GM21367 (cell line): ENCODE data around the gene ACADSB.
A peak's percentile ranks its signal among the peaks of the same experiment; 100 is the strongest.

Source experiments
- ATAC-seq: cut with Tn5 transposase; IDR thresholded peaks from one replicate; pipeline ENCODE4 v1.9.1; 2021; ENCODE audit not compliant: unreplicated experiment

The ACADSB gene

DNA sequence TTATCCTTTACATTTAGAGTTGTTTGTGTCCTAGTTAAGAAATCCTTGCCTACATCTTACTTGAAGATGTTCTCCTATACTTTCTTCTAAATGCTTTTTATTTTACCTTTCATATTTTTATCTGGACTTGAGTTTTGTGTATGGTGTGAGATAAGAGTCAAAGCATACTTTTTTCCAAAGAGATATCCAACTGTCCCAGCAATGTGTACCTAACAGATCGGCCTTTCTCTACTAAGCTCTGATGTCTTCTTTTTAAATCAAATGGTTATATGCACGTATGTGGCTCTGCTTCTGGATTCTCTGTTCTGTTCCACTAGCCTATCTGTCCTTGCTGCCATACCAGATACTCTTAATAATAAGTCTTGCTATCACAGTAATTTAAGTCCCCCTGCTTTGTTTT lies 7.4 kb upstream of the ACADSB start:
- no peak for ATAC-seq

GRCh38 chr10:123004298-123004697 lies 4.5 kb upstream of the ACADSB start:
- no peak for ATAC-seq

- peak; percentile 41 for ATAC-seq
Measured at GRCh38 chr10:123007558-123008354, 1.1 kb upstream of the ACADSB start.

DNA sequence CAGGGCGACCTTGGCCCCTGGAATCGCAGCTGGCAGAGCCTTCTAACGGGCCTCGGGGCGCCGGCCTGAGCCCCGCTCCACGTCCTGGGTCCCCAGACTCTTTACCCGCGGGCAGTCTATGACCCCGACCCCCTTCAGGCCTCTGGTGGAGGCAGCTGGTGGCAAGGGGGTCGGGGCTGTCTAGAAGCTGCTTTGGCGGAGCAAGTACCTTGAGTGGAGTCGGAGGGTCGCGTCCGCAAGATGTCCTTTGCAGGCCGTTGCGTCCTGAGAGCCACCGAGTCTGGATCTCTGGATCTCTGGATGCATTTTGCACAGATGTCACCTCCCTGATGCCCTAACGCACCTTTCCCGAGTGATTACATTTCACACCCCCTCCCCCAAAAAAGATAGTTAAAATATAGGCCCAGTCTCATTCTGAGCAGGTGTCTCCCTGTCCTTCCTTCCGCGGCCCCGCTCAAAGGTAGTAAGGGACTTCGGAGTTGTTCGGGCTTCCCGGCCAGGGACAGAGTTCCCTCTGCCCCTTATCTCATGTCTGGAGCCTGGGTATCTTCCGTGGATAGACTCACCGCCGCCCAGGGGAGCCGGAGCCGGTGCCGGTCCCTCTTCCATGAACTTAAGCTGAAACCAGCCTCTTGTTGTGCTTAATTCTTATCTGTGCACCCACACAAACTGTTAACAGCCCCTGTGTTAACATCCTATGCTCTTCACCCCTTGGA lies 457 bp downstream of the ACADSB start:
- ATAC-seq = peak; percentile 26

DNA sequence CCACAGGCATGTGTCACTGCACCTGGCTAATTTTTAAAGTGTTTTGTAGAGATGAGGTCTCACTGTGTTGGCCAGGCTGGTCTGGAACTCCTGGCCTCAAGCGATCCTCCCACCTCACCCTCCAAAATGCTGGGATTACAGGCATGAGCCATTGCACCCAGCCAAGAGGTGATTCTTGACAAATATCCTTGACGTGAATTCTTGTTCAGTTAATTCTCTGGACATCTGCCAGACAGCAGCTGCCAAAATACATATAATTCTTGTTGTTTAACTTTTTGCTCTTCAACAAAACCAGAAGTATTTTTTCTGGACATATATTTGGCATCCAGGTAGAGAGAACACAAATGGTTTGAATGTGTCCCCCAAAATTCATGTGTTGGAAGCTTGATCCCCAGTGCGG lies 3.2 kb downstream of the ACADSB start:
- no peak for ATAC-seq

DNA sequence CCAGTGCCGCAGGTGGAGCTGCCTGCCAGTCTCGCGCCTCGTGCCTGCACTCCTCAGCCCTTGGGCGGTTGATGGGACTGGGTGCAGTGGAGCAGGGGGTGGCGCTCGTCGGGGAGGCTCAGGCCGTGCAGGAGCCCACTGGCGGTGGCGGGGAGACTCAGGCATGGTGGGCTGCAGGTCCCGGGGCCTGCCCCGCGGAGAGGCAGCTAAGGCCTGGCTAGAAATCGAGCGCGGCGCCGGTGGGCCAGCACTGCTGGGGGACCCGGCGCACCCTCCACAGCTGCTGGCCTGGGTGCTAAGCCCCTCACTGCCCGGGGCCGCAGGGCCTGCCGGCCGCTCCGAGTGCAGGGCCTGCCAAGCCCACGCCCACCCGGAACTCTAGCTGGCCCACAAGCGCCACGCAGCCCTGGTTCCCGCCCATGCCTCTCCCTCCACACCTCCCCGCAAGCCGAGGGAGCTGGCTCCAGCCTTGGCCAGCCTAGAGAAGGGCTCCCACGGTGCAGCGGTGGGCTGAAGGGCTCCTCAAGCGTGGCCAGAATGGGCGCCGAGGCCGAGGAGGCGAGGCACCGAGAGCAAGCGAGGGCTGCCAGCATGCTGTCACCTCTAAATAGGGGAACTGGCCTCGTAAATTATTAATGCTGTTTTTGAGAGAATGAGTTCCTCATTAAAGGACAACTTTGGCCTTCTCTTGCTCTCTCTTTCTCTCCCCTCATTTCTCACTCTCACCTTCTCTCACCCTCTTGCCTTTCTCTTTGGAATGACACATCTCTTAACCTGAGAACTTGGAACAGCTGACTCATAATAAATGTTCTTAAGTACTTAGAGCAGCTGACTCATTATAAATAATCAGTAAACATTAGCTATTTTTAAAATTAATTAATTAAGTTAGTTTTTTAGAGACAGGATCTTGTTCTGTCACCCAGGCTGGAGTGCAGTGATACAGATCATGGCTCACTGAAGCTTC lies 4.9 kb downstream of the ACADSB start:
- no peak for ATAC-seq

- ATAC-seq = no peak
Measured at GRCh38 chr10:123014772-123015171, 6.0 kb downstream of the ACADSB start.

DNA sequence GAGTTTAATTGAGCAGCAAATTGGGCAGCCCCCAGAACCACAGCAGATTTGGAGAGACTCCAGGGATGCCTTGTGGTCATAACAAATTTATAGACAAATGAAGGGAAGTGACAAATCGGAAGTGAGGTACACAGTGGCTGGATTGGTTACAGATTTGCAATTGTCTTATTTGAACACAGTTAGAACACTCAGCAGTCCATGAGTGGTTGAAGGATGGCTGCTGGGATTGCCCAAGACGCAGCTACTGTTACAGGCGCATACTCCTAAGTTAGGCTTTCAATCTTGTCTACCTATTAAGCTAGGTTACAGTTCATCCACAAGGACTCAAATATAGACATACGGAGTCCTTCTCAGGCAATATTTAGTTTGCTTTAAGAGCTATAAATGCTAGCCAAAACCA lies 7.4 kb downstream of the ACADSB start:
- no peak for ATAC-seq

- ATAC-seq = no peak
Measured at GRCh38 chr10:123017421-123018165, 8.8 kb downstream of the ACADSB start.

DNA sequence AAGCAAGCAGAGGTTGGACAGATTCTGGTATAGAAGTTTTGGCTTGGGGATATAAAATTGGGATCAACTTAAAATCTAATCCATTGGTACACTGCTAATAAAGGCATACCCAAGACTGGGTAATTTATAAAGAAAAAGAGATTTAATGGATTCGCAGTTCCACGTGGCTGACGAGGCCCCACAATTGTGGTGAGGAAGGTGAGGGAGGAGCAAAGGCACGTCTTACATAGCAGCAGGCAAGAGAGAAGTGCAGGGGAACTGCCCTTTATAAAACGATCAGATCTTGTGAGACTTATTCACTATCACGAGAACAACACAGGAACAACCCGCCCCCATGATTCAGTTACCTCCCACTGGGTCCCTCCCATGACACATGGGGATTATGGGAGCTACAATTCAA lies 9.7 kb downstream of the ACADSB start:
- ATAC-seq = no peak

GRCh38 chr10:123019264-123019663 lies 10.5 kb downstream of the ACADSB start:
- ATAC-seq = no peak

- ATAC-seq = no peak
Measured at GRCh38 chr10:123019941-123020703, 11.3 kb downstream of the ACADSB start.

DNA sequence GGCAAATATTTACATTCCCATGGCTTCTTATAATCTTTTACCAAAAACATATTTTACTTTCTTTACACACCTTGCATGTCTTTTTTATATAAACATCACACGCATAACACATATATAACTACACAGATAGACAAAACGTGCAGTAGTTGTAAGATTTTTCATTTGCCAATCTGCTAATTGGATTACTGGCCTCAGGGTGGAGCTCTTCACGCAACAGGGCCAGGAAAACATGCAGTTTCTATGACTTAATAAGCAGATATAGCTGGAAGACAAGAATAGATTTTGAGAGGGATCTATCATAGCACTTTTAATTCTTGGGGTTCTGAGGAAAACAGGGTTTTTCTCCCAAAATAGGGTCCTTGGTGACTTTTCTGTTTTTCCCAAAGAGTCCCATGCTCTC lies 12.7 kb downstream of the ACADSB start:
- ATAC-seq = no peak

DNA sequence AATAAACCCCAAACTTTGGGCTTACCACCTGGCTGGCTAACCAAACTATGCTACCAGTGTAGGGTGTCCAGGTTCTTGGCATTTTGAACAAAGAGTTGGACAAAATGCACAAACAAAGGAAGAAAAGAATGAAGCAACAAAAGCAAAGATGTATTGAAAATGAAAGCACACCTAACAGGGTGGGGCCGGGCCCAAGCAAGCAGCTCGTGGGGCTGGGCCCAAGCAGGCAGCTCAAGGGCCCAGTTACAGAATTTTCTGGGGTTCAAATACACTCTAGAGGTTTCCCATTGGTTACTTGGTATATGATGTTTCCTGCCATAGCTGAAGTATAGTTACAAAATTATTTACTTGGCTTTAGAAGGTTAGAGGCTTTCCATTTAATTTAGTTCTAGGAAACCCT lies 15.7 kb downstream of the ACADSB start:
- ATAC-seq = no peak

DNA sequence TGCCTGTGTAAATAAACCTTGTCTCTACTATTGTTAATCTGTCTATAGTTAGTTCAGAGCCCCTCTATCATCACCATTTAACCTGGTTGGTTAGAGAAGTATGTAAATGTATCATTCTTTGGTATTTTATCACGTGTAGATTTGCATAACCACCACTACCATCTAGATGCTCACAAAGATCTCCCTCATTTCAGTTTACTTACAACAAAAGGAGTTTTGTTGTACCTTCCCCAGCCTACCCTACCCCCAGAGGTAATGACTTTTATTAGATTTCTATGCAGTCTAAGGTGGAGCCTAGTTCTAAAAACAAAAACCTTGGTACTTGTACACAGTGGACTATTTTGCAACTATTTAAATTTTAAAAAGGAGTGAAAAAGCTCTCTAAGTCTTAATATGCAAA lies 17.5 kb downstream of the ACADSB start:
- no peak for ATAC-seq

DNA sequence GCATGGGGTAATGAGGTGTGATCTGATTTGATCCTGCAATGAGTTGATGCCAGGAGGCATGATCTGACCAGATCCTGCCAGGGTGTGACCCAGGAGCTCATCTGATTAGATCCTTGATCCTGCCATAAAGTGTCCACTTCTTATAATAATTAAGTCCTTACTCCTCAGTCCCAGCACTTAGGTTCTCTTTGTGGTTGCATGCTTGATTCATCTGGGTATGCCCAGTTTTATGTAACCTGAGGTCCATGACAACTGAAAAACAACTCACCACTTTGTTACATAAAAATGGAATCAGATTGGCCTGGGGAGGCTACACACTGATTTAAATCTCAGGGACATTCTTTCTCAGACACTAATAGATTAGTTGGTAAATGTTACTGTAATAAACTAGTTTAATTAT lies 19.1 kb downstream of the ACADSB start:
- no peak for ATAC-seq

GRCh38 chr10:123031124-123031523 lies 22.3 kb downstream of the ACADSB start:
- ATAC-seq = no peak

DNA sequence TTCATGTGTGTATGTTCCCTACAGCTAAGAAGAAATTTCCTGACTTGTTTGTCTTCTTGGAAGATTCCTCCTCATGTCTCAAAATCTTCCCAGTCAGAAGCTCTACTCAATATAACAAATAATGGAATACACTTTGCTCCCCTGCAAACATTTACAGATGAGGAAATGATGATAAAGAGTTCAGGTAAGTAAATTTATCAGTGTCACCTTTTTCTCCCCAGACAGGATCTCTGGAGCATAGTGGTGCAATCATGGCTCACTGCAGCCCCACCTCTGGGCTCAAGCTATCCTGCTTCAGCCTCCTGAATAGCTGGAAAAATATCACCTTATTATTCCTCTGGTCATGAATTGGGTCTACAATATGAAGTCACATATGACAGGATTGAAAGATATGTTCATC lies 25.5 kb downstream of the ACADSB start:
- no peak for ATAC-seq

- no peak for ATAC-seq
Measured at GRCh38 chr10:123035467-123036086, 26.8 kb downstream of the ACADSB start.
